Measurements from ENCODE around the gene MFSD1. TPM values are rescaled to one million over a fixed set of nuclear protein-coding genes. Genes with fewer than 3 reads are reported as not detected.

The MFSD1 gene
- total and polyA plus RNA-seq, 9 of the 15 experiments (the other 6 are each of a cell fraction or from before 2014, with no cell fraction given): 8.7 to 49.5 (median 28.6) TPM

GRCh38 chr3:158819282-158819681 lies 17.4 kb downstream of the MFSD1 start:
- H3K9ac ChIP-seq (ENCODE audit: insufficient read depth in 1 of 2, low read depth in 2 of 2, low read length in 2 of 2): no peak overlapping the region
- no peaks in the 10 kb centered on the region for H3K79me2 ChIP-seq (ENCODE audit: control insufficient read depth, insufficient read depth, low read length)
- WGBS (ENCODE audit: insufficient coverage, low coverage, missing lambda C conversion rate): 53% methylated on average over 3 of the region's 3 CpGs
- no peaks in the 10 kb centered on the region; the same call in 1 of the 2 replicates for H4K20me1 ChIP-seq (replicated peaks; ENCODE audit: control insufficient read depth, insufficient read depth, low read length)
- H3K4me2 ChIP-seq (ENCODE audit: insufficient read depth, low read length): no peak overlapping the region
- DNase-seq (ENCODE audit: extremely low read depth in 1 of 4, low spot score in 3 of 4): no peak
- BruUV-seq (replicated peaks): no TSS peak
- H3K27ac ChIP-seq (ENCODE audit: extremely low read depth, low read depth, low read length): no peak overlapping the region
- intact Hi-C loops (cut with micrococcal nuclease): no loop called here
- TF ChIP-seq ZNF23 (CRISPR knock-in tag; IDR thresholded peaks at IDR 0.05): no peak
- no peak for TF ChIP-seq MCM5 (IDR thresholded peaks at IDR 0.05; ENCODE audit: low read depth)
- TF ChIP-seq PTRF (tag; IDR thresholded peaks at IDR 0.05): no peak
- no peak for TF ChIP-seq ZNF277 (CRISPR knock-in tag; IDR thresholded peaks at IDR 0.05; ENCODE audit: borderline replicate concordance)
- TF ChIP-seq TCF15 (CRISPR knock-in tag; IDR thresholded peaks at IDR 0.05): no peak
- no peak for TF ChIP-seq ESRRA (IDR thresholded peaks at IDR 0.05; ENCODE audit: borderline replicate concordance, low read depth)
- no peak for TF ChIP-seq ILF3 (IDR thresholded peaks at IDR 0.05; ENCODE audit: borderline replicate concordance)
- no peak for TF ChIP-seq RBM22 (IDR thresholded peaks at IDR 0.05; ENCODE audit: low read depth, low read length, poor library complexity, severe bottlenecking)
- TF ChIP-seq THRAP3 (IDR thresholded peaks at IDR 0.05; ENCODE audit: borderline replicate concordance): no peak
- no peak for TF ChIP-seq SRF (CRISPR knock-in tag; IDR thresholded peaks at IDR 0.05)
- no peak for TF ChIP-seq HOXB6 (CRISPR knock-in tag; IDR thresholded peaks at IDR 0.05; ENCODE audit: borderline replicate concordance)
- POLR2A ChIA-PET: interaction anchor here (0.8 kb wide), 1 partner anchor 18 kb away, joined by 3 read pairs; the partner anchor contains the start of gene MFSD1
- H2AFZ ChIP-seq (ENCODE audit: low read depth, low read length): no peak overlapping the region
- no peaks in the 10 kb centered on the region for H3K9me3 ChIP-seq (replicated peaks; ENCODE audit: control insufficient read depth, insufficient read depth, low read depth, low read length)
- in situ Hi-C loops (cut with MboI): no loop called here
- CTCF ChIA-PET (ENCODE audit: low intra/inter-chr PET ratio): no interaction called here
- no peak overlapping the region for H3K4me3 ChIP-seq
- no peaks in the 10 kb centered on the region for H3K4me1 ChIP-seq (replicated peaks in 1 of 2; ENCODE audit: control insufficient read depth in 2 of 2, insufficient read depth in 2 of 2, low read length in 2 of 2)
- H3K36me3 ChIP-seq (ENCODE audit: control insufficient read depth, insufficient read depth, low read length): peaks cover 66% of the 10 kb centered on the region; the same call in 2 of the 3 replicates
- FAIRE-seq: no peak
- H3K9me1 ChIP-seq (ENCODE audit: control insufficient read depth, insufficient read depth, low read length): no peaks in the 10 kb centered on the region
- no peak for ATAC-seq
- no peaks in the 10 kb centered on the region for H3K27me3 ChIP-seq (ENCODE audit: control insufficient read depth in 2 of 2, insufficient read depth in 2 of 2, low read length in 2 of 2)

Data from K562 (cell line).